Measurements from ENCODE around the gene PSMB7.

Gene PSMB7

GRCh38 chr9:124327491-124327890 is 87.8 kb downstream of the PSMB7 start:
- no peaks in the 10 kb centered on the region for H3K36me3 Mint-ChIP-seq
- no peak overlapping the region for H3K4me3 Mint-ChIP-seq
- H3K27me3 Mint-ChIP-seq: no peaks in the 10 kb centered on the region
- H3K9me3 Mint-ChIP-seq: no peaks in the 10 kb centered on the region
- no peaks in the 10 kb centered on the region for H3K4me1 Mint-ChIP-seq
- H3K27ac Mint-ChIP-seq: no peak overlapping the region

GRCh38 chr9:124326378-124326777 is 88.9 kb downstream of the PSMB7 start:
- H3K27ac Mint-ChIP-seq: no peak overlapping the region
- H3K36me3 Mint-ChIP-seq: no peaks in the 10 kb centered on the region
- H3K4me3 Mint-ChIP-seq: no peak overlapping the region
- H3K9me3 Mint-ChIP-seq: no peaks in the 10 kb centered on the region
- no peaks in the 10 kb centered on the region for H3K4me1 Mint-ChIP-seq
- H3K27me3 Mint-ChIP-seq: no peaks in the 10 kb centered on the region

GRCh38 chr9:124325816-124326215 is 89.4 kb downstream of the PSMB7 start:
- no peak overlapping the region for H3K27ac Mint-ChIP-seq
- no peaks in the 10 kb centered on the region for H3K27me3 Mint-ChIP-seq
- no peak overlapping the region for H3K4me3 Mint-ChIP-seq
- no peaks in the 10 kb centered on the region for H3K4me1 Mint-ChIP-seq
- no peaks in the 10 kb centered on the region for H3K9me3 Mint-ChIP-seq
- no peaks in the 10 kb centered on the region for H3K36me3 Mint-ChIP-seq

GRCh38 chr9:124323904-124324303 is 91.3 kb downstream of the PSMB7 start:
- no peaks in the 10 kb centered on the region for H3K9me3 Mint-ChIP-seq
- no peaks in the 10 kb centered on the region for H3K27me3 Mint-ChIP-seq
- H3K4me3 Mint-ChIP-seq: no peak overlapping the region
- no peak overlapping the region for H3K27ac Mint-ChIP-seq
- no peaks in the 10 kb centered on the region for H3K36me3 Mint-ChIP-seq
- H3K4me1 Mint-ChIP-seq: no peaks in the 10 kb centered on the region

- H3K4me3 Mint-ChIP-seq: no peak overlapping the region
- H3K9me3 Mint-ChIP-seq: no peaks in the 10 kb centered on the region
- no peaks in the 10 kb centered on the region for H3K36me3 Mint-ChIP-seq
- no peaks in the 10 kb centered on the region for H3K4me1 Mint-ChIP-seq
- H3K27me3 Mint-ChIP-seq: no peaks in the 10 kb centered on the region
- H3K27ac Mint-ChIP-seq: no peak overlapping the region
Observed at GRCh38 chr9:124322618-124323432, 92.4 kb downstream of the PSMB7 start.

- no peak overlapping the region for H3K4me3 Mint-ChIP-seq
- no peaks in the 10 kb centered on the region for H3K36me3 Mint-ChIP-seq
- H3K27ac Mint-ChIP-seq: no peak overlapping the region
- H3K4me1 Mint-ChIP-seq: no peaks in the 10 kb centered on the region
- no peaks in the 10 kb centered on the region for H3K27me3 Mint-ChIP-seq
- H3K9me3 Mint-ChIP-seq: no peaks in the 10 kb centered on the region
Observed at GRCh38 chr9:124321935-124322334, 93.3 kb downstream of the PSMB7 start.

GRCh38 chr9:124321416-124321815 is 93.8 kb downstream of the PSMB7 start:
- Mint-ChIP-seq H3K36me3 (no peaks in the 10 kb centered on the region), H3K27ac (no peak overlapping the region), H3K4me3 (no peak overlapping the region), H3K9me3 (no peaks in the 10 kb centered on the region), H3K4me1 (no peaks in the 10 kb centered on the region), H3K27me3 (no peaks in the 10 kb centered on the region)

- H3K27ac Mint-ChIP-seq: no peak overlapping the region
- no peaks in the 10 kb centered on the region for H3K9me3 Mint-ChIP-seq
- H3K4me3 Mint-ChIP-seq: no peak overlapping the region
- H3K36me3 Mint-ChIP-seq: no peaks in the 10 kb centered on the region
- H3K4me1 Mint-ChIP-seq: no peaks in the 10 kb centered on the region
- H3K27me3 Mint-ChIP-seq: no peaks in the 10 kb centered on the region
Observed at GRCh38 chr9:124320062-124320973, 94.9 kb downstream of the PSMB7 start.

GRCh38 chr9:124315882-124316281 is 99.4 kb downstream of the PSMB7 start:
- H3K4me3 Mint-ChIP-seq: no peak overlapping the region
- H3K27me3 Mint-ChIP-seq: no peaks in the 10 kb centered on the region
- no peaks in the 10 kb centered on the region for H3K9me3 Mint-ChIP-seq
- no peak overlapping the region for H3K27ac Mint-ChIP-seq
- no peaks in the 10 kb centered on the region for H3K4me1 Mint-ChIP-seq
- no peaks in the 10 kb centered on the region for H3K36me3 Mint-ChIP-seq

GRCh38 chr9:124313940-124314339 is 101.3 kb downstream of the PSMB7 start:
- Mint-ChIP-seq H3K27me3 (no peaks in the 10 kb centered on the region), H3K4me3 (no peak overlapping the region), H3K36me3 (no peaks in the 10 kb centered on the region), H3K27ac (no peak overlapping the region), H3K9me3 (no peaks in the 10 kb centered on the region), H3K4me1 (no peaks in the 10 kb centered on the region)

GRCh38 chr9:124312290-124313265 is 102.7 kb downstream of the PSMB7 start:
- no peaks in the 10 kb centered on the region for H3K27me3 Mint-ChIP-seq
- H3K9me3 Mint-ChIP-seq: no peaks in the 10 kb centered on the region
- no peaks in the 10 kb centered on the region for H3K36me3 Mint-ChIP-seq

GRCh38 chr9:124311283-124311682 is 104.0 kb downstream of the PSMB7 start:
- H3K4me1 Mint-ChIP-seq: no peaks in the 10 kb centered on the region
- no peaks in the 10 kb centered on the region for H3K36me3 Mint-ChIP-seq
- no peak overlapping the region for H3K4me3 Mint-ChIP-seq
- H3K27me3 Mint-ChIP-seq: no peaks in the 10 kb centered on the region
- no peaks in the 10 kb centered on the region for H3K9me3 Mint-ChIP-seq
- H3K27ac Mint-ChIP-seq: no peak overlapping the region

More at GRCh38 chr9:124312290-124313265, 102.7 kb downstream of the PSMB7 start:
- Mint-ChIP-seq H3K4me1 (no peaks in the 10 kb centered on the region), H3K27ac (no peak overlapping the region), H3K4me3 (no peak overlapping the region)

GRCh38 chr9:124309667-124310084 is 105.6 kb downstream of the PSMB7 start:
- no peaks in the 10 kb centered on the region for H3K27me3 Mint-ChIP-seq
- no peaks in the 10 kb centered on the region for H3K9me3 Mint-ChIP-seq
- no peak overlapping the region for H3K4me3 Mint-ChIP-seq
- H3K4me1 Mint-ChIP-seq: no peaks in the 10 kb centered on the region
- H3K36me3 Mint-ChIP-seq: no peaks in the 10 kb centered on the region
- no peak overlapping the region for H3K27ac Mint-ChIP-seq

GRCh38 chr9:124308606-124309491 is 106.4 kb downstream of the PSMB7 start:
- Mint-ChIP-seq H3K4me1 (no peaks in the 10 kb centered on the region), H3K36me3 (no peaks in the 10 kb centered on the region), H3K27ac (no peak overlapping the region), H3K9me3 (no peaks in the 10 kb centered on the region), H3K27me3 (no peaks in the 10 kb centered on the region), H3K4me3 (no peak overlapping the region)
